ENCODE data around the gene UGT1A9. TPM values are rescaled to one million over a fixed set of nuclear protein-coding genes. Genes with fewer than 3 reads are reported as not detected.

UGT1A9 gene
- polyA plus RNA-seq, 3 donors = 6.0 to 8.4 (median 7.8) TPM

DNA sequence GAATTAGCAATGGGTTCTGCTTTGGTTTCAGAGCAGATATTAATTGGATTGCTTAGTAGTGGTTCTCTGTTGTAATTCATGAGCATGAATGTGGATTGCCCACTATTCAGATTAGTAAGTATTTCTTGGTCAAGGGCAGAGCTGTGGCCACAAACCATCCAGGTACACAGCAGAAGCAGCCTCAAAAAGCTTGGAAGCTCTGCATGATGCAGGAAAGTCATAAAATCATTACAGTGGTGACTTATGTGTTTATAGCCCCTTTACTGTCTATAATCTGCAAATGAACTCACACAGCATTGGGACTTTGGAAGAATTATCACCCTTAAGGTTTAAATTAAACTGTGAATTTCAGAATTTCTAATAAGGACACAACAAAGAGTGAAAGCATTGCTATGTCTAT, 86.4 kb downstream of the UGT1A9 start:
- no peak for DNase-seq

GRCh38 chr2:233758849-233759248, 87.2 kb downstream of the UGT1A9 start:
- DNase-seq = no peak

- no peak for DNase-seq
Observed at GRCh38 chr2:233760043-233760442, 88.3 kb downstream of the UGT1A9 start, which contains the start of gene UGT1A1. TSS of gene UGT1A1 (plus strand) at chr2:233760270. CDS start at chr2:233760288, 18 bp downstream.

- DNase-seq = no peak
Observed at GRCh38 chr2:233761040-233761769, 89.5 kb downstream of the UGT1A9 start.

DNA sequence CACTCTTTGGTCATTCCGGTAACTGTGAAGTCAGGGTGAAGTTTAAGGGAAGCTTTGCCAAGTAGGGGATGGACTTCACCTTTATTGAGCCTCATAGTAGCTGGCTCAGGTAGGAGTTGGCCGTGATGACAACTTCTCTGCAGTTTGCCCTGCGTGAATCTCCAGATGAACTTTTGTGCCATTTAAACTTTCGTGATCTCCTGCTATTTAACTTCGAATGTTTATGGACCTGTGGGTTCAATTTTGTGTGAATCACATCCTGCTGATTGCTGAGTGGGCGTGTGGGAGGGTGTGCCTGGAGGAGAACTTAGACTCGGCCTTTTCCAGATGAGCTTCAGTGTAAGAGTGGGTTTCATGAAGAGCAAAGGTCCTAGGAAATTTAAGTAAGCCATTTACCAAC, 92.6 kb downstream of the UGT1A9 start:
- no peak for DNase-seq

DNA sequence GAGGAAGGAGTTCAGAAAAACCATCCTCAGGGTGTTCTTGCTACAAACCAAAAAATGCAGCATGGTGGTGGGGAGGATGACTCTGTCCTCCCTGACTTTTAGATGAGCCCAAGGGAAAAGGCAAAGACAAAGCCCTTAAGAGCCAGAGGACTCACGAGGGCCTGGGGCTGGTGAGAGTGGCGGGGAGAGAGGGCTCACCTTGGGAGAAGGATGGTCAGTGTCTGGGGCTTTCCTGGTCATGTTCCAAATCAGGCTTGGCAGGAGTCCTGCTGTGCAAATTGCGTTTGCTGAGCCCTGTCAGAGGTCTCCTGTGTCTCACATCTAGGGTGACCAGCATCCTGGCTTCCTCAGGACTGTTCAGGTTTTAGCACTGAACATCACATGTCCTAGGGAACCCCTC, 93.1 kb downstream of the UGT1A9 start:
- DNase-seq = no peak

GRCh38 chr2:233766416-233766815, 94.7 kb downstream of the UGT1A9 start:
- DNase-seq = no peak

DNA sequence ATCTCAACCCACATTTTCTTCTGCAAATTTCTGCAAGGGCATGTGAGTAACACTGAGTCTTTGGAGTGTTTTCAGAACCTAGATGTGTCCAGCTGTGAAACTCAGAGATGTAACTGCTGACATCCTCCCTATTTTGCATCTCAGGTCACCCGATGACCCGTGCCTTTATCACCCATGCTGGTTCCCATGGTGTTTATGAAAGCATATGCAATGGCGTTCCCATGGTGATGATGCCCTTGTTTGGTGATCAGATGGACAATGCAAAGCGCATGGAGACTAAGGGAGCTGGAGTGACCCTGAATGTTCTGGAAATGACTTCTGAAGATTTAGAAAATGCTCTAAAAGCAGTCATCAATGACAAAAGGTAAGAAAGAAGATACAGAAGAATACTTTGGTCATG, 96.4 kb downstream of the UGT1A9 start:
- no peak for DNase-seq

GRCh38 chr2:233769260-233769659, 97.6 kb downstream of the UGT1A9 start:
- DNase-seq = no peak

DNA sequence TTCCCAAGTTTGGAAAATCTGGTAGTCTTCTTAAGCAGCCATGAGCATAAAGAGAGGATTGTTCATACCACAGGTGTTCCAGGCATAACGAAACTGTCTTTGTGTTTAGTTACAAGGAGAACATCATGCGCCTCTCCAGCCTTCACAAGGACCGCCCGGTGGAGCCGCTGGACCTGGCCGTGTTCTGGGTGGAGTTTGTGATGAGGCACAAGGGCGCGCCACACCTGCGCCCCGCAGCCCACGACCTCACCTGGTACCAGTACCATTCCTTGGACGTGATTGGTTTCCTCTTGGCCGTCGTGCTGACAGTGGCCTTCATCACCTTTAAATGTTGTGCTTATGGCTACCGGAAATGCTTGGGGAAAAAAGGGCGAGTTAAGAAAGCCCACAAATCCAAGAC, 100.5 kb downstream of the UGT1A9 start:
- no peak for DNase-seq

- DNase-seq = no peak
Observed at GRCh38 chr2:233772583-233772982, 100.9 kb downstream of the UGT1A9 start.

GRCh38 chr2:233773854-233774253, 102.2 kb downstream of the UGT1A9 start:
- no peak for DNase-seq

- DNase-seq = no peak
Observed at GRCh38 chr2:233775414-233775813, 103.7 kb downstream of the UGT1A9 start.

DNA sequence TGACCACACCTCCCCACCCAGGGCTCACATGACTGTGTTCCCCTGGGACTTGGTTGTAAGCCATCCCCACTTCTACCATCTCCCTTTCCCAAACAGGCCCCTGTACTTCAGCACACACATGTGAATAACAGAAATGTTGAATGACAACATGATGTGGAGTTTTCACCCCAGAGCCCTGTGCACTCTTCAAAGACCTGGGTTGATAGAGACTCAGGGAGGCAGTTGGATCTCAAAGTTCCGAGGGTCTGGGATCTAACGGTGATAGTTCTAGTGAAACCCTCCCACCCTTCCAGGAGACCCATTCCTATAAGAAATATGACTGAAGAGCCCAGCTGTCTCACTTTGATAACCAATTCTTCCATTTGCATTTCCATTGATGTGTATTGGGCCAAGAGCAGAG, 106.3 kb downstream of the UGT1A9 start, which contains the start of gene MROH2A:
Gene MROH2A, plus strand, starts transcription at position 301 of the 400 bp plus-strand sequence. CDS start 1,029 bp downstream, outside the sequence.
- no peak for DNase-seq

DNA sequence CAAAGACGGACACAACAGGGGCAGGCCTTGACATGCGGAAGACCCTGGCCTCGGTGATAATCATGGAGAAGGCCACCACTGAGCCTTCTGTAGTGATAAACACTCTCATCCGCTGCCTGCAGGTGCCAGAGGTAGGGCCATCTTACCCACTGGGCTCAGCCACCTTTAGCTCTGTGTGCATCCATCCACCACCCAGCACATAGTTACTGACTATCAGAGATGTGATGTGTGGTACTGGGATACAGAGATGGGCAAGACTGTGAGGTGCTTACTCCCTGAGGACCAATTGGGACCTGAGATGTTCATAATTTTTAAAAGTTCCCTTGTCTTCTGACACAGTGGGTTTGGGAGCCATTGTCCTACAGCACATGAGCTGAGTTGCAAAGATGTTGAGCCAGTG, 108.0 kb downstream of the UGT1A9 start:
- no peak for DNase-seq

DNA sequence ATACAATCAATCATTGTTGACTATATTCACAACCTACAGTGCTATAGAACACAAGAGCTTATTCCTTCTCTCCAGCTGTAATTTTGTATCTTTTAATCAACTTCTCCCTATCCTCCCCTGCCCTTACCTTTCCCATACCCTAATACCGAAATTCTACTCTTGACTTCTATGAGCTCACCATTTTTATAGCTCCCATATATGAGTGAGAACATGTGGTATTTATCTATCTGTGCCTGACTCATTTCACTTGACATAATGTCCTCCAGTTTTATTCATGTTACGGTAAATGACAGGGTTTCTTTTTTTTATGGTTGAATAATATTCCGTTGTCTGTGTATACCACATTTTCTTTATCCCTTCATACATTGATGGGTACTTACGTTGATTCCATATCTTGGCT, 109.1 kb downstream of the UGT1A9 start:
- DNase-seq = no peak

DNA sequence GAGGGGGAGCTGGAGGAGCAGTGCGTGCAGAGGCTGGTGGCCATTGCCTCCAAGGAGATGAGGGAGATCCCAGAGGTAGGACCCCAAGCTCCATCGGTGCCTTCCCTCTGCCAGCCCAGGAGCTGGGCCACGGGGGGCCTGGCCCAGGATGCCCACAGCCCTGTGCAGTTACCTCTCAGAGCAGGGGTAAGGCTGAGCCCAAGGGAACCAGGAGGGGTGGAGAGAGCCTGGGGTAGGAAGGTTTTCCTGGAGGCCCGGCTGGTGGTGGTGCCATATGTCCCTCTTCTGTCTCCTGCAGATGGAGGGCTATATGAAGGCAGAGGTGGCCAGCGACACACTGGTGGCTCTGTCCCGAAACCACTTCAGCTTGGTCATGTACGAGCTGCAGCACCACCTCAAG, 117.9 kb downstream of the UGT1A9 start:
- no peak for DNase-seq

DNA sequence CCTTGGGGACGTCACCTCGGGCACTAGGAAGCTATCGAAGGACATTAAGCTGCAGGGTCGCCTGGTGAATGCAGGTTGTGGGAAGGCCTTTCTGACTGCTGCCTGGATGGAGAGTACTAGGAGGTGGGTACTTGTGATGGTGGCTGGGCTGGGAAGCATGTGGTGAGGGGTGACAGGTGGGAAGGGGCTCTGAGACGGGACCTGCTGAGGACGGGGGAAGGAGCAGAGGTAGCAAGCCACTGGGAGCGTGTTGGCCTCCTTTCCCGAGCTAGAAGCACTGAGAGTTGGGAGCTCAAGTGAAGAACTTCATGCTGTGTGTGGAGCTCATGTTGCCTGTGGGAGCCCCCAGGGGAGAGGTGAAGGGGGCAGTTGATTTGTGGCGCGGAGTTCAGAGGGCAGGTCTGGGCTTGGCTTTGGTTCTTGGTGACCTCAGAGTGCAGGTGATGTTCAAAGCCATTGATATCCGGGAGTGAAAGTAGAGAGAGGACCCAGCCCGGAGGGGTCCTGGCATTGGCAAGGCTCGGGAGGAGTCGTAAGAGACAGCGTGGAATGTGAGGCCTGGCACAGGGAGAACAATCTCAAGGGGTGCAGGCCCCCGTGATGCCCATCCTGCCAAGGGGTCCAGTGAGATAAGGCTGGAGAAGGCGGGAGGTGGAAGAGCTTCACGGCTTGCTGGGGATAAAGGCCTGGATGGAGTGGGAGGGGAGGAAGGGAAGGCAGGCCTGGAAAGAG, 119.6 kb downstream of the UGT1A9 start:
- no peak for DNase-seq

- no peak for DNase-seq
Observed at GRCh38 chr2:233791883-233792329, 120.2 kb downstream of the UGT1A9 start.

DNA sequence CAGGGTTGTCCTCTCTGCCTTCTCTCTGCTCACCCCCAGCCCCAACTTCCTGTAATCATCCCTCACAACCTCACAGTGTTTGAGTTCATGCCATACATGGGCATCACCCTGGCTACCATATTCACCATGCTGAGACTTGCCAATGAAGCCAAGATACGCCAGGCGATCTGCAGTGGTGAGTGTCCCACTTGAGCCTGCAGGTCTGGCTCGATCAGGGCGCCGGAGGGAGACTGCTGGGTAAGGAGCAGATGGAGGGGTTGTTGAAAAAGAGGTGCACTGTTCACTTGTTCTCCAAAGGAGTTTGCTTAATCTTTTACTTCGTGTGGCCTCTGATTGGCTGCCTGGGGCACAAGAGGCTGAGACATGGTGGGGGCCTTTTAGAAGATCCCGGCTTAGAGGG, 121.0 kb downstream of the UGT1A9 start:
- DNase-seq = no peak

- DNase-seq = no peak
Observed at GRCh38 chr2:233793465-233794127, 121.9 kb downstream of the UGT1A9 start.

DNA sequence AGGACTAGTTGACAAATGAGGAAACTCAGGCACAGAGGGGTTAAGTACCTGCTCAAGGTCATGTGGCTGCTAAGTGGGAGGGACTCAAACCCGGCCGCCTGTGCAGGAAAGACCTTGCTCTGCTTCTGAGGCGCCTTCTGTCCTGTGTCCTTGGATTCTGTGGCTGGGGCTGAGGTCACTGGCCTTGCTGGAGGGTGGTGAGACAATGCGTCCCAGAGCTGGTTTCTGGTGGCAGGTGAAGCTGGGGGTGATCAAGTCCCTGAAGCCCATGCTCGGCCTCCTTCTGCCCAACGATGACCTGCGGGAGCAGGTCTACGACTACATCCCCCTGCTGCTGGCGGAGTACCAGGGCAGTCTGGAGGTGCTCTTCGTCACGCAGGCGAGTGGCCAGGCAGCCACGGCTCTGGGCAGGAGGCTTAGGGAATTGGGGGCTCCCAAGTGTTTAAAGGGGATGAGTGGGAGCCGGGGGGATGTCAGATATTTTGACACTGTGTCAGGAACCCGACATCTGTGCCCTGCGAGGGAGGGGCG, 122.5 kb downstream of the UGT1A9 start:
- no peak for DNase-seq
